ENCODE data around the gene TNFRSF6B. TPM values are rescaled to one million over a fixed set of nuclear protein-coding genes. Genes with fewer than 3 reads are reported as not detected.

TNFRSF6B gene
- total and polyA plus RNA-seq, 7 donors: 0.56 to 16.1 (median 1.9) TPM; not detected in 1

GRCh38 chr20:63697357-63697867, 960 bp downstream of the TNFRSF6B start:
- Histone ChIP-seq H3K27me3 (ENCODE audit: insufficient read depth in 3 of 3, low read length in 2 of 3) (no peaks in the 10 kb centered on the region), H3K36me3 (ENCODE audit: insufficient read depth in 1 of 2, low read depth in 1 of 2) (peaks cover 7 to 27% of the 10 kb centered on the region in 2 donors), H3K27ac (no peak overlapping the region), H3K4me1 (peaks cover 36% of the 10 kb centered on the region), H3K9me3 (no peaks in the 10 kb centered on the region), H3K4me3 (peak overlapping the region; percentile 18)
- 35 to 61% (median 43%) methylated on average over 7 of the region's 7 CpGs for WGBS, 3 donors
- intact Hi-C loops (cut with DNase I): no loop called here
- DNase-seq (peak in 1 of 2 donors; percentile 64), ATAC-seq (peak in 2 of 4 donors; percentile 2 to 7)
- no peak for TF ChIP-seq CTCF (IDR thresholded peaks at IDR 0.05)

GRCh38 chr20:63697868-63698545, 1.6 kb downstream of the TNFRSF6B start:
- H3K4me3 ChIP-seq: peak overlapping the region; percentile 9
- no peak for TF ChIP-seq CTCF (IDR thresholded peaks at IDR 0.05)
- H3K4me1 ChIP-seq: peaks cover 36% of the 10 kb centered on the region
- WGBS, 3 donors: 69 to 81% (median 79%) methylated on average over 39 to 40 of the region's 40 CpGs
- ATAC-seq (no peak), DNase-seq (peak in 1 of 2 donors; percentile 58)
- intact Hi-C loops (cut with DNase I): no loop called here
- no peaks in the 10 kb centered on the region for H3K9me3 ChIP-seq
- H3K27ac ChIP-seq: peak overlapping the region; percentile 66
- H3K36me3 ChIP-seq (ENCODE audit: insufficient read depth in 1 of 2, low read depth in 1 of 2): peaks cover 7 to 27% of the 10 kb centered on the region in 2 donors
- H3K27me3 ChIP-seq (ENCODE audit: insufficient read depth in 3 of 3, low read length in 2 of 3): no peaks in the 10 kb centered on the region

GRCh38 chr20:63698739-63699465, 2.5 kb downstream of the TNFRSF6B start:
- peaks cover 36% of the 10 kb centered on the region for H3K4me1 ChIP-seq
- DNase-seq (peak; percentile 83 to 85), ATAC-seq (peak; percentile 47 to 65 (median 58))
- no peak for TF ChIP-seq CTCF (IDR thresholded peaks at IDR 0.05)
- H3K36me3 ChIP-seq (ENCODE audit: insufficient read depth in 1 of 2, low read depth in 1 of 2): peaks cover 7 to 30% of the 10 kb centered on the region in 2 donors
- H3K27me3 ChIP-seq (ENCODE audit: insufficient read depth in 3 of 3, low read length in 2 of 3): no peaks in the 10 kb centered on the region
- H3K27ac ChIP-seq: peak overlapping the region; percentile 71
- intact Hi-C loops (cut with DNase I): no loop called here
- 25 to 34% (median 25%) methylated on average over 16 to 19 of the region's 19 CpGs for WGBS, 3 donors
- no peaks in the 10 kb centered on the region for H3K9me3 ChIP-seq
- peak overlapping the region; percentile 9 for H3K4me3 ChIP-seq

GRCh38 chr20:63699466-63700198, 3.2 kb downstream of the TNFRSF6B start:
- Histone ChIP-seq H3K27ac (peak overlapping the region; percentile 71), H3K4me1 (peaks cover 36% of the 10 kb centered on the region), H3K9me3 (no peaks in the 10 kb centered on the region), H3K4me3 (no peak overlapping the region), H3K36me3 (ENCODE audit: insufficient read depth in 1 of 2, low read depth in 1 of 2) (peaks cover 3 to 30% of the 10 kb centered on the region in 2 donors), H3K27me3 (ENCODE audit: insufficient read depth in 3 of 3, low read length in 2 of 3) (no peaks in the 10 kb centered on the region)
- no peak for TF ChIP-seq CTCF (IDR thresholded peaks at IDR 0.05)
- WGBS, 3 donors: 69 to 74% (median 72%) methylated on average over 23 to 24 of the region's 24 CpGs
- DNase-seq: peak; percentile 24 to 61
- ATAC-seq: no peak
- intact Hi-C loops (cut with DNase I): loop anchor here in 1 of 2 donors (5.0 kb wide), 2 partner anchors 37 to 38 kb away; partner anchors contain the start of genes LIME1 and SLC2A4RG

All from psoas muscle (tissue), 8 donors.